ENCODE data around the gene TSN.

DNA sequence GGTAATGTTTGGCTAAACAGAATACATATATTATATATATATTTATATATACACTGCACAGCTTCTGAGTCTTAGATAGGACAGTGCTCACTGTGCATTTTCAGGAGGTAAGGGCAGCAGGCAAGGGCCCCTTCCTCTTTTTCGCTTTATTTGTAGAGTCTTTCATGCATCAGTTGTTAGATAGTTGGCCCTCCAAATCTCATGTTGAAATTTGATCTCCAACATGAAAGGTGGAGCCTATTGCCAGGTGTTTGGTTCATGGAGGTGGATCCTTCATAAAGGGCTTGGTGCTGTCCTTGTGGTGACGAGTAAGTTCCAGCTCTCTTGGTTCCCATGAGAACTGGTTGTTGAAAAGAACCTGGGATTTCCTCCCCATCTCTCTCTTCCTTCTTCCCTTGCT is 48.1 kb downstream of the TSN start:
- TF ChIP-seq MAX (CRISPR knock-in tag; IDR thresholded peaks at IDR 0.05) (no peak), ARID4B (CRISPR knock-in tag; IDR thresholded peaks at IDR 0.05; ENCODE audit: borderline replicate concordance) (no peak), ELF4 (CRISPR knock-in tag; IDR thresholded peaks at IDR 0.05; ENCODE audit: low read depth) (no peak), TEAD4 (CRISPR knock-in tag; IDR thresholded peaks at IDR 0.05) (no peak)
- TF ChIP-seq, protein P1, sequence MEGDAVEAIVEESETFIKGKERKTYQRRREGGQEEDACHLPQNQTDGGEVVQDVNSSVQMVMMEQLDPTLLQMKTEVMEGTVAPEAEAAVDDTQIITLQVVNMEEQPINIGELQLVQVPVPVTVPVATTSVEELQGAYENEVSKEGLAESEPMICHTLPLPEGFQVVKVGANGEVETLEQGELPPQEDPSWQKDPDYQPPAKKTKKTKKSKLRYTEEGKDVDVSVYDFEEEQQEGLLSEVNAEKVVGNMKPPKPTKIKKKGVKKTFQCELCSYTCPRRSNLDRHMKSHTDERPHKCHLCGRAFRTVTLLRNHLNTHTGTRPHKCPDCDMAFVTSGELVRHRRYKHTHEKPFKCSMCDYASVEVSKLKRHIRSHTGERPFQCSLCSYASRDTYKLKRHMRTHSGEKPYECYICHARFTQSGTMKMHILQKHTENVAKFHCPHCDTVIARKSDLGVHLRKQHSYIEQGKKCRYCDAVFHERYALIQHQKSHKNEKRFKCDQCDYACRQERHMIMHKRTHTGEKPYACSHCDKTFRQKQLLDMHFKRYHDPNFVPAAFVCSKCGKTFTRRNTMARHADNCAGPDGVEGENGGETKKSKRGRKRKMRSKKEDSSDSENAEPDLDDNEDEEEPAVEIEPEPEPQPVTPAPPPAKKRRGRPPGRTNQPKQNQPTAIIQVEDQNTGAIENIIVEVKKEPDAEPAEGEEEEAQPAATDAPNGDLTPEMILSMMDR (IDR thresholded peaks at IDR 0.05), result no peak
- TF ChIP-seq, protein P2, sequence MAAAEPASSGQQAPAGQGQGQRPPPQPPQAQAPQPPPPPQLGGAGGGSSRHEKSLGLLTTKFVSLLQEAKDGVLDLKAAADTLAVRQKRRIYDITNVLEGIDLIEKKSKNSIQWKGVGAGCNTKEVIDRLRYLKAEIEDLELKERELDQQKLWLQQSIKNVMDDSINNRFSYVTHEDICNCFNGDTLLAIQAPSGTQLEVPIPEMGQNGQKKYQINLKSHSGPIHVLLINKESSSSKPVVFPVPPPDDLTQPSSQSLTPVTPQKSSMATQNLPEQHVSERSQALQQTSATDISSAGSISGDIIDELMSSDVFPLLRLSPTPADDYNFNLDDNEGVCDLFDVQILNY (CRISPR knock-in tag; IDR thresholded peaks at IDR 0.05), result no peak

All from WTC11 (cell line).